ENCODE measurements around the gene LAMC3. TPM values are rescaled to one million over a fixed set of nuclear protein-coding genes. Genes with fewer than 3 reads are reported as not detected.
"Not testable (repeated sequence)": the region's sequence is repeated elsewhere in the genome, so short reads cannot be mapped to it uniquely, and the experiment has no call there.

Gene LAMC3
- total RNA-seq, 1 experiment from 2014 or later: 91.8 TPM

GRCh38 chr9:130992682-130993032 lies 16.3 kb upstream of the LAMC3 start:
- H3K27me3 ChIP-seq (ENCODE audit: control insufficient read depth, insufficient read depth, low read length): no peaks in the 10 kb centered on the region; the same call in 1 of the 2 replicates
- H3K36me3 ChIP-seq (replicated peaks; ENCODE audit: control insufficient read depth, insufficient read depth, low read length): no peaks in the 10 kb centered on the region
- no peak overlapping the region for H3K4me3 ChIP-seq (ENCODE audit: insufficient read depth, low read depth, low read length)
- DNase-seq: peak; percentile 61

- no peaks in the 10 kb centered on the region for H3K36me3 ChIP-seq (replicated peaks; ENCODE audit: control insufficient read depth, insufficient read depth, low read length)
- no peak overlapping the region for H3K4me3 ChIP-seq (ENCODE audit: insufficient read depth, low read depth, low read length)
- peak; percentile 42 for DNase-seq
- H3K27me3 ChIP-seq (ENCODE audit: control insufficient read depth, insufficient read depth, low read length): no peaks in the 10 kb centered on the region; the same call in 1 of the 2 replicates
These were observed 15.5 kb upstream of the LAMC3 start for GRCh38 chr9:130993303-130994030.

- no peaks in the 10 kb centered on the region for H3K36me3 ChIP-seq (replicated peaks; ENCODE audit: control insufficient read depth, insufficient read depth, low read length)
- H3K4me3 ChIP-seq (ENCODE audit: insufficient read depth, low read depth, low read length): no peak overlapping the region
- peaks cover 2% of the 10 kb centered on the region; the same call in 1 of the 2 replicates for H3K27me3 ChIP-seq (ENCODE audit: control insufficient read depth, insufficient read depth, low read length)
- no peak for DNase-seq
These were observed 14.6 kb upstream of the LAMC3 start for GRCh38 chr9:130994135-130995085.

GRCh38 chr9:130995086-130996011 lies 13.6 kb upstream of the LAMC3 start:
- DNase-seq: peak; percentile 67
- no peaks in the 10 kb centered on the region for H3K36me3 ChIP-seq (replicated peaks; ENCODE audit: control insufficient read depth, insufficient read depth, low read length)
- H3K27me3 ChIP-seq (ENCODE audit: control insufficient read depth, insufficient read depth, low read length): peaks cover 2% of the 10 kb centered on the region; the same call in 1 of the 2 replicates
- no peak overlapping the region for H3K4me3 ChIP-seq (ENCODE audit: insufficient read depth, low read depth, low read length)

GRCh38 chr9:130996205-130996604 lies 12.8 kb upstream of the LAMC3 start:
- H3K4me3 ChIP-seq (ENCODE audit: insufficient read depth, low read depth, low read length): no peak overlapping the region
- DNase-seq: no peak
- no peaks in the 10 kb centered on the region for H3K36me3 ChIP-seq (replicated peaks; ENCODE audit: control insufficient read depth, insufficient read depth, low read length)
- peaks cover 2% of the 10 kb centered on the region; the same call in 1 of the 2 replicates for H3K27me3 ChIP-seq (ENCODE audit: control insufficient read depth, insufficient read depth, low read length)

GRCh38 chr9:130996676-130997394 lies 12.1 kb upstream of the LAMC3 start:
- Histone ChIP-seq H3K4me3 (ENCODE audit: insufficient read depth, low read depth, low read length) (no peak overlapping the region), H3K36me3 (replicated peaks; ENCODE audit: control insufficient read depth, insufficient read depth, low read length) (no peaks in the 10 kb centered on the region), H3K27me3 (ENCODE audit: control insufficient read depth, insufficient read depth, low read length) (peaks cover 2% of the 10 kb centered on the region; the same call in 1 of the 2 replicates)
- peak; percentile 47 for DNase-seq

GRCh38 chr9:130997395-130997684 lies 11.6 kb upstream of the LAMC3 start:
- H3K4me3 ChIP-seq (ENCODE audit: insufficient read depth, low read depth, low read length): no peak overlapping the region
- no peaks in the 10 kb centered on the region for H3K36me3 ChIP-seq (replicated peaks; ENCODE audit: control insufficient read depth, insufficient read depth, low read length)
- DNase-seq: no peak
- H3K27me3 ChIP-seq (ENCODE audit: control insufficient read depth, insufficient read depth, low read length): peaks cover 2% of the 10 kb centered on the region; the same call in 1 of the 2 replicates

- peak; percentile 99 for DNase-seq
- no peak overlapping the region for H3K4me3 ChIP-seq (ENCODE audit: insufficient read depth, low read depth, low read length)
- H3K27me3 ChIP-seq (ENCODE audit: control insufficient read depth, insufficient read depth, low read length): peaks cover 2% of the 10 kb centered on the region; the same call in 1 of the 2 replicates
These were observed 10.9 kb upstream of the LAMC3 start for GRCh38 chr9:130997925-130998596.

GRCh38 chr9:130998597-130999244 lies 10.3 kb upstream of the LAMC3 start:
- Histone ChIP-seq H3K4me3 (ENCODE audit: insufficient read depth, low read depth, low read length) (no peak overlapping the region), H3K27me3 (ENCODE audit: control insufficient read depth, insufficient read depth, low read length) (peaks cover 2% of the 10 kb centered on the region; the same call in 1 of the 2 replicates), H3K36me3 (replicated peaks; ENCODE audit: control insufficient read depth, insufficient read depth, low read length) (no peaks in the 10 kb centered on the region)
- DNase-seq: no peak

More at GRCh38 chr9:130997925-130998596, 10.9 kb upstream of the LAMC3 start:
- H3K36me3 ChIP-seq (replicated peaks; ENCODE audit: control insufficient read depth, insufficient read depth, low read length): no peaks in the 10 kb centered on the region

- no peak for DNase-seq
- peaks cover 2% of the 10 kb centered on the region; the same call in 1 of the 2 replicates for H3K27me3 ChIP-seq (ENCODE audit: control insufficient read depth, insufficient read depth, low read length)
- no peak overlapping the region for H3K4me3 ChIP-seq (ENCODE audit: insufficient read depth, low read depth, low read length)
- no peaks in the 10 kb centered on the region for H3K36me3 ChIP-seq (replicated peaks; ENCODE audit: control insufficient read depth, insufficient read depth, low read length)
These were observed 9.7 kb upstream of the LAMC3 start for GRCh38 chr9:130999245-130999623.

- H3K36me3 ChIP-seq (replicated peaks; ENCODE audit: control insufficient read depth, insufficient read depth, low read length); H3K27me3 ChIP-seq (ENCODE audit: control insufficient read depth, insufficient read depth, low read length); H3K4me3 ChIP-seq (ENCODE audit: insufficient read depth, low read depth, low read length); DNase-seq: not testable (repeated sequence)
These were observed 8.4 kb upstream of the LAMC3 start for GRCh38 chr9:131000526-131000925.

- DNase-seq: no peak
- peaks cover 2% of the 10 kb centered on the region; the same call in 1 of the 2 replicates for H3K27me3 ChIP-seq (ENCODE audit: control insufficient read depth, insufficient read depth, low read length)
- no peak overlapping the region for H3K4me3 ChIP-seq (ENCODE audit: insufficient read depth, low read depth, low read length)
- no peaks in the 10 kb centered on the region for H3K36me3 ChIP-seq (replicated peaks; ENCODE audit: control insufficient read depth, insufficient read depth, low read length)
These were observed 8.0 kb upstream of the LAMC3 start for GRCh38 chr9:131001021-131001420.

GRCh38 chr9:131001990-131002389 lies 7.0 kb upstream of the LAMC3 start:
- Histone ChIP-seq H3K27me3 (ENCODE audit: control insufficient read depth, insufficient read depth, low read length) (peaks cover 2% of the 10 kb centered on the region; the same call in 1 of the 2 replicates), H3K36me3 (replicated peaks; ENCODE audit: control insufficient read depth, insufficient read depth, low read length) (no peaks in the 10 kb centered on the region), H3K4me3 (ENCODE audit: insufficient read depth, low read depth, low read length) (no peak overlapping the region)
- DNase-seq: no peak

All from H7 (cell line).